Measurements from ENCODE around the gene MGP.

The MGP gene

GRCh38 chr12:14902465-14902864, 16.8 kb upstream of the MGP start:
- no peak for DNase-seq

DNA sequence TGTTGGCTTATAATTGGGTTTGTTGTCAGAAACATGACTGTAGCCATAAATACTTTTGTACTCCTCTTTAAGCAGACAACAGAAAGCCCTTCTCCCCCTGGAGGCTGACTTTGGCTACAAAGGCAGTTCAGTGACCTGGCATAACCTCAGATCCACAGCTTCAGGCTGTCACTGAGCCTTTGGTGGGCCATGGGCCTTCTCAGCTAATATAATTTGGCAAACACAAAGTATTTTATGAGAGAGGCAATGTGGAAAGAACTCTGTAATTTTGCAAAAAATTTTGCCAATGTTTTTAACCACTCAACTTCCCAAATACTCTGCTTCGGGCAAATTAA, 15.5 kb upstream of the MGP start:
- DNase-seq: no peak

- DNase-seq: no peak
These were observed 15.0 kb upstream of the MGP start for GRCh38 chr12:14900521-14901227.

GRCh38 chr12:14896521-14897169, 11.0 kb upstream of the MGP start:
- DNase-seq: no peak

GRCh38 chr12:14893506-14894250, 8.0 kb upstream of the MGP start:
- DNase-seq: no peak

- no peak for DNase-seq
These were observed 7.3 kb upstream of the MGP start for GRCh38 chr12:14892726-14893505.

- no peak for DNase-seq
These were observed 5.0 kb upstream of the MGP start for GRCh38 chr12:14890701-14891100.

- peak; percentile 83 for DNase-seq
These were observed 617 bp upstream of the MGP start for GRCh38 chr12:14886271-14886670.

DNA sequence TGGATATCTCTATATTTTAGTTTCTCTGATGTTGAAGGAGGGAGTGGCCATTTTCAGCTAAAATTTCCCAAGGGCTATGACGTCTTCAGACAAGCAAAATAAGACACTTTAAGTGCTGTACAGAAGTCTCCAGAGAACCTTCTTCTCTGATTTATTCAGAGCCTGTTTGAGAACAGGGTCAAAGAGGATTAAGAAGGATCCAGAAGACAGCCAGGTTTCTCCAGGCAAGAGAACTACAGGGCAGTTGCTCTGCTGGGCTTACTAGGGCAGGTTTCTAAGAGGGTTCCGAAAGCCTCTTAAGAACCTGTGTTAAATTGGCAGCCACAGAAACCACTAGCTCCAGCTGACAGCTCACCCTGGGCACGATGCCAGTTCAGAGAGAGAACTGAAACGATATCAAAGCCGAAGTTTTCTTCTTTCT, 1.2 kb downstream of the MGP start:
- peak; percentile 78 for DNase-seq

DNA sequence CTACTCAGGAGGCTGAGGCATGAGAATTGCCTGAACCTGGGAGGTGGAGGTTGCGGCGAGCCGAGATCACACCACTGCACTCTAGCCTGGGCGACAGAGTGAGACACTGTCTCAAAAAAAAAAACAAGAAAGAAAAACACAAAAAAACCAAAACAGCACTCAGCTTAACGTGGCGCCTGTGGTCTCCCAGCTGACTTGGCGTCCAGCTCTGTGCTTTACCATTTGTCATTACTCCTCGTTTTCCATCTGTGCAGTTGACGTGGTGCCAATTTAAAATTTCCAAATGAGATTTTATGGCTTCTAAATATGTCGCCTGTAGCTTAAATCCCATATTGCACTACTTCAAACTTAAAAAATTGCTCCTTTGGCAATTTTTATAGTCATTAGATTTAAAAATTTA, 2.0 kb downstream of the MGP start:
- DNase-seq: no peak

GRCh38 chr12:14880890-14881453, 4.7 kb downstream of the MGP start:
- DNase-seq: no peak

DNA sequence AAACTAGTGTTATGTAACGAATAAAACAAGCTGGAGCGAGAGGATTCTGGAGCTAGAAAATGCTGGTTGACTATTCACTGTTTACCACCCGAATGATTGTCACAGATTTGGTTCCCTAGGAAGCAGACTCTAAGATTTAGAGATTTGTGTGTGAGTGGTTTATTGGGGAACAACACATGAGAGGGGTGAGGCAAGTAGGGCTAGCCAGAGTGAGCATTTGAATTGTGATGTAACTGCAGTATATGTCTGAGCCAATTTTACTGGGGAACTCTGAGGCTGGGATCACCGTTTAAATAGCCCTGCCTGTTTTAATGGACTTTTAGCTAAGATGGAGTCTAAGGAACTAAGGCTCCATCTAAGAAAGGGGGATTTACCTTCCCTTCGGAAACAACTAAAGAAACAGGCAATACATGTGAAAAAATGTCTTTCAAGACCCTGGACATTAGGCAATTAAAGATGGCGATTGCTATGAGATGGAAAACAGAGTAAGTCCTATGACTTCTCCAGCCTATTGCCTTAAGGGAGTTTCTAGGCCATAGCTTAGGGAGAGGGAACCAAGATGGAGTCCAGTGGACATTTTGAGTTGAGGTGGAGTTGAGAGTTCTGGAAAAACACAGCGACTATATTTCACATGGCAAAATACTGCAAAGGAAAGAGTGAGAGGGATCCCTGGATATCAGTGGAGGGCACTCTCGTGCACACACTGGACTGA, 6.3 kb downstream of the MGP start:
- no peak for DNase-seq

GRCh38 chr12:14878488-14878887, 7.2 kb downstream of the MGP start:
- DNase-seq: no peak

DNA sequence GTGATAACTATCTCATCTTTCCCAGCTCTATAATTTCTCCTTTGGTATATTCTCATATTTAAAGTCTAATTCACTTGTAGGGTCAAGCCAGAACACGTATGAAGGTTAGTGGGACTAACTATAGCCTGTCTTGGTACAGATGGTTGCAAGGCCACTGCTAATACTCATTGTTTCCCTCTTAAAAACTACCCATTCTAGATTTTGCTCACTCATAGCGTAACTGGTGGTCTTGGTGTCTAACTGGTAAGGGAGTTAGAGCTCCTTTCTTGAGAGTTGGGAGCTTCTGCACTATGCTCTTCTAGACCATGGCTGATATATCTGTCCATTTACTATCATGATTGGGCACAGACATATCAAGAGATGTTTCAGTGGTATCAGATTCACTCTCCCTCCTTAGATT, 8.8 kb downstream of the MGP start:
- no peak for DNase-seq

- no peak for DNase-seq
These were observed 10.8 kb downstream of the MGP start for GRCh38 chr12:14874882-14875281.

- DNase-seq: no peak
These were observed 12.0 kb downstream of the MGP start for GRCh38 chr12:14873440-14874185.

- no peak for DNase-seq
These were observed 13.8 kb downstream of the MGP start for GRCh38 chr12:14871886-14872285.

- DNase-seq: no peak
These were observed 14.4 kb downstream of the MGP start for GRCh38 chr12:14871247-14871646.

- no peak for DNase-seq
These were observed 16.6 kb downstream of the MGP start for GRCh38 chr12:14868916-14869506.

DNA sequence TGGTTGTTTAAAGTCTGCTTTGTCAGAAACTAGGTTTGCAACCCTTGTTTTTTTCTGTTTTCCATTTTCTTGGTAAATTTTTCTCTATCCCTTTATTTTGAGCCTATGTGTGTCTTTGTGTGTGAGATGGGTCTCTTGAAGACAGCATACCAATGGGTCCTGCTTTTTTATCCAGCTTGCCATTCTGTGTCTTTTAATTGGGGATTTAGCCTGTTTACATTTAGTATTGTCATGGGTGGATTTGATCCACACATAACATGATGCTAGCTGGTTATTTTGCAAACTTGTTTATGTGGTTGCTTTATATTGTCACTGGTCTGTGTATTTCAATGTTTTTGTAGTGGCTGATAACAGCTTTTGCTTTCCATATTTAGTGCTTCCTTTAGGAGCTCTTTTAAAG, 25.2 kb downstream of the MGP start:
- no peak for DNase-seq

- no peak for DNase-seq
These were observed 27.1 kb downstream of the MGP start for GRCh38 chr12:14858513-14858912.
